ENCODE results near the gene AQP12B.

DNA sequence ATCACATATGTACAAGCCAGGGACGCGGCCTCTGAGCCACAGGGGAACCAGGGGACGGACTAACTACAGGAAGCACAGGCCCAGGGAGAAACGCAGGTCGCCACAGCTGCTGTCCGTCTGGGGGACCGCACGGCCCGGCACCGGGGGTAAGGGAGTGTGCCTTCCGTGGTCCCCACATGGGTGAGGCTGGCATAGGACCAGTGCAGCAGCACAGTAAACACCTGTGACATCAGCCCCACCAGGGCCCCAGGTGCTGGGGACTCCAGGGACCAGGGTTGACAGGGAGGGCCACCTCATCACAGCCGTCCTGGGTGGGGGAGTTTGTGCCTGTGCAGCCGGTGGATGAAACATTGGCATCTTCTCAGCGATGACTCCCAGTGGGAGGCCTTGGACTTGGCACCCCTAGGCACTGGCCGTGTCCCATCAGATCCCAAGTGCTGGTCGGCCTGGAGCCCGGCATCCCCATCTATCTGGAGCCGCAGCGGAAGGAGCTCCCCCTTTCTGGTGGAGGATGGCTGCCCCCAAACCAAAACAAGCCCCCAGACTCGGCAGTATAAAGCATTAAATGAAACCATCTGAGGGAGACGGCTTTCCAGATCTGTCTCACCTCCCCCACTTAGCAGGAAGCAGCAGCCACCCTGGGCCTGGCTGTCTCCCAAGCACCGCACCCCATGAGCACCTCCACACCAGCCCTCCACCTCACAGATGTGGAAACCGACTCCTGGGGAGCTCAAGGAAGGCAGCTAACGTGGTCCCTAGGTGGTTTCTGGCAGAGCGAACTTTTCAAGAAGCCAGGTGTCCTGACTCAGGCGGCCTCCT lies 31.5 kb upstream of the AQP12B start:
- TF ChIP-seq POLR2AphosphoS5 (IDR thresholded peaks at IDR 0.05; ENCODE audit: low read depth, low read length) (no peak; the same call in none of the 2 replicates), POLR2A (IDR thresholded peaks at IDR 0.05; ENCODE audit: control extremely low read depth in 1 of 2, low read depth in 2 of 2, low read length in 2 of 2) (no peak; a peak in 1 of 3 replicates), EP300 (IDR thresholded peaks at IDR 0.05; ENCODE audit: borderline replicate concordance in 1 of 2, low read depth in 2 of 2, low read length in 2 of 2) (no peak), BCL11A (IDR thresholded peaks at IDR 0.05; ENCODE audit: low read depth in 2 of 2, low read length in 2 of 2) (no peak), BACH1 (IDR thresholded peaks at IDR 0.05; ENCODE audit: low read length) (no peak), CHD2 (IDR thresholded peaks at IDR 0.05; ENCODE audit: low read length) (no peak), SRF (IDR thresholded peaks at IDR 0.05; ENCODE audit: low read depth, low read length) (no peak), EZH2 (IDR thresholded peaks at IDR 0.05; ENCODE audit: low read depth, low read length, severe bottlenecking) (no peak), RFX5 (IDR thresholded peaks at IDR 0.05; ENCODE audit: borderline replicate concordance, low read depth, low read length) (no peak)
